GM12878 (cell line): ENCODE data around the gene GDF3. TPM values are rescaled to one million over a fixed set of nuclear protein-coding genes. Genes with fewer than 3 reads are reported as not detected.

Source experiments
- ATAC-seq: fragments of 200-7000 bp; cut with Tn5 transposase; 3 replicates; pipeline ENCODE4 v1.9.1; 2020; ENCODE audit warnings: mild to moderate bottlenecking, moderate library complexity
- BruUV-seq: library from RNA; stranded (reverse); fragments of 400-500 nt; replicated peaks from 2 replicates; lab custom pipeline; 2021; lab: Mats Ljungman, UMichigan
- CTCF ChIA-PET: fragments of 300-600 bp; sonication (Branson Sonifier 250); formaldehyde crosslinking; extraction: SDS; loops from one replicate; lab custom pipeline; 2021; ENCODE audit warnings: inconsistent platforms; lab: Yijun Ruan, JAX
- POLR2A ChIA-PET: fragments of 350-600 bp; formaldehyde crosslinking; extraction: SDS; loops from one replicate; lab custom pipeline; 2021; ENCODE audit warnings: inconsistent platforms; lab: Charles Lee
- RAD21 ChIA-PET: fragments of 300-600 bp; sonication (Branson Sonifier 250); formaldehyde crosslinking; loops from one replicate; lab custom pipeline; 2023; ENCODE audit warnings: antibody characterized with exemption; ENCODE audit not compliant: unreplicated experiment; lab: Charles Lee
- SMC1A ChIA-PET: fragments of 300-600 bp; sonication (Branson Sonifier 250); formaldehyde crosslinking; loops from one replicate; lab custom pipeline; 2023; ENCODE audit not compliant: unreplicated experiment, uncharacterized antibody; lab: Charles Lee
- DNase-seq: peaks from one replicate; pipeline ENCODE4 v3.0.0-alpha.2; 2011; ENCODE audit warnings: low read depth, low spot score
- FAIRE-seq: peaks from 3 replicates; lab custom pipeline; 2011; peaks lifted over from hg19 to GRCh38; lab: Jason Lieb, UNC
- H2AFZ ChIP-seq: 2 replicates; pipeline ENCODE4 v1.6.0; 2011; ENCODE audit warnings: low read depth, low read length, control low read depth; ENCODE audit not compliant: control insufficient read depth
- H3K27ac ChIP-seq: 2 replicates; pipeline ENCODE4 v1.5.1; 2011; ENCODE audit warnings: control low read depth; ENCODE audit not compliant: control insufficient read depth, insufficient read depth
- H3K27me3 ChIP-seq, 2 experiments: replicated peaks in 1 of 2; 2 replicates each; pipeline versions ENCODE4 v1.6.0 to v1.6.1; 2011; ENCODE audit warnings: low read length in 1 of 2; ENCODE audit not compliant: control insufficient read depth in 2 of 2, insufficient read depth in 2 of 2
- H3K36me3 ChIP-seq, 2 experiments: 2 replicates each; pipeline ENCODE4 v1.5.1; 2011; ENCODE audit warnings: low read length in 1 of 2; ENCODE audit not compliant: control insufficient read depth in 2 of 2, insufficient read depth in 2 of 2
- H3K4me1 ChIP-seq: 2 replicates; pipeline ENCODE4 v1.6.1; 2011; ENCODE audit warnings: mild to moderate bottlenecking, low read length, moderate library complexity, mixed read lengths; ENCODE audit not compliant: control insufficient read depth, insufficient read depth
- H3K4me2 ChIP-seq: 2 replicates; pipeline ENCODE4 v1.6.0; 2011; ENCODE audit warnings: control low read depth; ENCODE audit not compliant: control insufficient read depth, insufficient read depth
- H3K4me3 ChIP-seq: fragments of 200-600 bp; sonication (generic); 2 replicates; pipeline ENCODE4 v1.5.1; 2016
- H3K79me2 ChIP-seq: 2 replicates; pipeline ENCODE4 v1.6.0; 2011; ENCODE audit warnings: low read length; ENCODE audit not compliant: control insufficient read depth, insufficient read depth
- H3K9ac ChIP-seq: 2 replicates; pipeline ENCODE4 v1.8.0; 2011; ENCODE audit warnings: low read length, control low read depth, mixed read lengths; ENCODE audit not compliant: control insufficient read depth, insufficient read depth
- H3K9me3 ChIP-seq: replicated peaks from 3 replicates; pipeline ENCODE4 v1.5.1; 2011; ENCODE audit warnings: mild to moderate bottlenecking, low read length; ENCODE audit not compliant: control insufficient read depth, insufficient read depth
- H4K20me1 ChIP-seq: 2 replicates; pipeline ENCODE4 v1.6.0; 2011; ENCODE audit not compliant: control insufficient read depth, insufficient read depth
- CEBPB ChIP-seq, 2 experiments: fragments of 150-350 bp in 1 of 2; IDR thresholded peaks; 2 replicates each; pipeline ENCODE4 v1.6.1; 2012 to 2014; ENCODE audit warnings: low read depth in 2 of 2, low read length in 2 of 2, borderline replicate concordance in 1 of 2, inconsistent platforms in 1 of 2
- HDAC6 ChIP-seq: fragments of 200-600 bp; sonication (generic); IDR thresholded peaks from one replicate; pipeline ENCODE4 v1.8.0; 2017; ENCODE audit warnings: antibody characterized with exemption; ENCODE audit not compliant: unreplicated experiment
- MTA2 ChIP-seq: fragments of 450-650 bp; IDR thresholded peaks from 2 replicates; pipeline ENCODE4 v1.6.1; 2016; ENCODE audit warnings: low read depth, mild to moderate bottlenecking, moderate library complexity
- SMARCA5 ChIP-seq: fragments of 450-650 bp; IDR thresholded peaks from 2 replicates; pipeline ENCODE4 v1.6.1; 2017; ENCODE audit warnings: mild to moderate bottlenecking
- ZBTB4 ChIP-seq: fragments of 450-650 bp; formaldehyde crosslinking; IDR thresholded peaks from 2 replicates; pipeline ENCODE4 v1.4.0; 2022; ENCODE audit warnings: mild to moderate bottlenecking, moderate library complexity
- ZNF384 ChIP-seq: IDR thresholded peaks from 2 replicates; pipeline ENCODE4 v1.6.1; 2012; ENCODE audit warnings: low read depth, mild to moderate bottlenecking, low read length, improper control_type of control experiment, borderline replicate concordance
- WGBS: methylation state at CpG from one replicate; pipeline ENCODE4 v1.1.6; 2016; ENCODE audit warnings: low lambda C conversion rate; ENCODE audit not compliant: insufficient replicate concordance, insufficient coverage; ENCODE audit errors: missing lambda C conversion rate; 5-methylcytosine and 5-hydroxymethylcytosine counted together
- in situ Hi-C: fragments of 300-500 bp; cut with MboI; formaldehyde crosslinking; loops from 9 replicates; pipeline ENCODE4 v1.14.3; 2018; ENCODE audit warnings: mixed read lengths
- intact Hi-C: fragments of 100-400 bp; cut with micrococcal nuclease; formaldehyde crosslinking; loops from one replicate; pipeline ENCODE4 v1.14.2; 2022; ENCODE audit not compliant: unreplicated experiment
- polyA plus RNA-seq, 11 experiments: library from polyadenylated mRNA; depleted of rRNA in 4 of 11; unstranded in 6 of 11; stranded (reverse) in 5 of 11; fragments of >200 nt; fragmentation: Nextera tagmentation in 4 of 11; fragmentation: Illumina TruSeq in 1 of 11; extraction: Ambion mirVana in 4 of 11; extraction: Trizol in 1 of 11; gene quantifications; 1 replicate in 1 of 11; 2 replicates in 10 of 11; pipeline versions ENCODE4 v1.2.1 to v1.2.3, GENCODE V29; 2011 to 2016; ENCODE audit warnings: inconsistent platforms in 2 of 11, missing spikeins in 2 of 11, low read depth in 1 of 11
- total RNA-seq, 4 experiments: library from RNA; depleted of rRNA in 3 of 4; stranded (reverse); fragments of >200 nt in 3 of 4; fragmentation: Illumina TruSeq in 1 of 4; extraction: Trizol in 1 of 4; gene quantifications; 2 replicates each; pipeline versions ENCODE4 v1.2.1 to v1.2.3, GENCODE V29; 2013 to 2021

GDF3 gene
- total and polyA plus RNA-seq, 10 of the 15 experiments (the other 5 are each of a cell fraction or from before 2014, with no cell fraction given) = not detected

GRCh38 chr12:7705846-7706245 is 10.3 kb upstream of the GDF3 start:
- H4K20me1 ChIP-seq = no peaks in the 10 kb centered on the region
- no peak overlapping the region for H3K9ac ChIP-seq
- POLR2A ChIA-PET = no interaction called here
- H3K27me3 ChIP-seq = no peaks in the 10 kb centered on the region
- ATAC-seq (no peak), FAIRE-seq (no peak), DNase-seq (no peak)
- in situ Hi-C loops = no loop called here
- RAD21 ChIA-PET = no interaction called here
- intact Hi-C loops = no loop called here
- SMC1A ChIA-PET = no interaction called here
- no peaks in the 10 kb centered on the region for H3K79me2 ChIP-seq
- no peak overlapping the region for H3K4me3 ChIP-seq
- 80% methylated on average over 19 of the region's 29 CpGs for WGBS
- H3K27ac ChIP-seq = no peak overlapping the region
- H3K4me1 ChIP-seq = no peaks in the 10 kb centered on the region
- no peaks in the 10 kb centered on the region for H3K36me3 ChIP-seq
- no peaks in the 10 kb centered on the region for H3K9me3 ChIP-seq
- no peak overlapping the region for H2AFZ ChIP-seq
- BruUV-seq = no TSS peak
- CTCF ChIA-PET = no interaction called here
- TF ChIP-seq SMARCA5 (no peak), HDAC6 (no peak), CEBPB (IDR thresholded peaks at IDR 0.05; ENCODE audit: borderline replicate concordance in 1 of 2, low read depth in 2 of 2, low read length in 2 of 2) (no peak), MTA2 (no peak)
- H3K4me2 ChIP-seq = no peak overlapping the region

- BruUV-seq = no TSS peak
- TF ChIP-seq ZNF384 (no peak), ZBTB4 (CRISPR knock-in tag) (no peak)
- in situ Hi-C loops (no loop called here), intact Hi-C loops (no loop called here)
- H3K4me3 ChIP-seq = no peak overlapping the region
- ATAC-seq = no peak
- H3K9me3 ChIP-seq = no peaks in the 10 kb centered on the region
- no peaks in the 10 kb centered on the region for H4K20me1 ChIP-seq
- 21% methylated on average over 10 of the region's 10 CpGs for WGBS
- DNase-seq = no peak
- H3K9ac ChIP-seq = no peak overlapping the region
- H3K27me3 ChIP-seq = no peaks in the 10 kb centered on the region
- no peak for FAIRE-seq
- no peak overlapping the region for H3K4me2 ChIP-seq
- ChIA-PET CTCF (no interaction called here), RAD21 (no interaction called here), SMC1A (no interaction called here), POLR2A (no interaction called here)
- H3K36me3 ChIP-seq = no peaks in the 10 kb centered on the region
- no peaks in the 10 kb centered on the region for H3K4me1 ChIP-seq
- H3K27ac ChIP-seq = no peak overlapping the region
- H3K79me2 ChIP-seq = no peaks in the 10 kb centered on the region
- no peak overlapping the region for H2AFZ ChIP-seq
These were observed 376 bp downstream of the GDF3 start for GRCh38 chr12:7695237-7695560.
